HT-29 (cell line): ENCODE measurements around the gene SMTNL2. TPM values are rescaled to one million over a fixed set of nuclear protein-coding genes. Genes with fewer than 3 reads are reported as not detected.

Experiments
- DNase-seq: peaks from one replicate; pipeline ENCODE4 v3.0.0-alpha.2; 2015; ENCODE audit warnings: low spot score
- total RNA-seq: library from RNA; depleted of rRNA; stranded (reverse); fragments of >200 nt; shearing (Covaris generic); gene quantifications from 2 replicates; pipeline ENCODE4 v1.2.3, GENCODE V29; 2014

The SMTNL2 gene
- total RNA-seq, 1 experiment from 2014 or later = not detected

GRCh38 chr17:4545217-4545951 lies 38.9 kb upstream of the SMTNL2 start:
- DNase-seq = no peak

GRCh38 chr17:4547118-4547906 lies 37.0 kb upstream of the SMTNL2 start:
- DNase-seq = no peak

GRCh38 chr17:4548061-4548461 lies 36.3 kb upstream of the SMTNL2 start:
- no peak for DNase-seq

- DNase-seq = no peak
Measured at GRCh38 chr17:4548721-4549531, 35.4 kb upstream of the SMTNL2 start.

GRCh38 chr17:4549781-4550533 lies 34.4 kb upstream of the SMTNL2 start:
- no peak for DNase-seq

- no peak for DNase-seq
Measured at GRCh38 chr17:4550534-4551039, 33.7 kb upstream of the SMTNL2 start.

- DNase-seq = peak; percentile 19
Measured at GRCh38 chr17:4551141-4551540, 33.2 kb upstream of the SMTNL2 start.

- no peak for DNase-seq
Measured at GRCh38 chr17:4551796-4552525, 32.4 kb upstream of the SMTNL2 start.

- no peak for DNase-seq
Measured at GRCh38 chr17:4553669-4554068, 30.7 kb upstream of the SMTNL2 start.

GRCh38 chr17:4554441-4554996 lies 29.8 kb upstream of the SMTNL2 start:
- no peak for DNase-seq

- peak; percentile 94 for DNase-seq
Measured at GRCh38 chr17:4554997-4555799, 29.1 kb upstream of the SMTNL2 start, which contains the start of gene MYBBP1A. MYBBP1A (minus strand) TSS chr17:4555384; CDS start chr17:4555324, 60 bp downstream.

- no peak for DNase-seq
Measured at GRCh38 chr17:4555873-4556759, 28.2 kb upstream of the SMTNL2 start.

GRCh38 chr17:4556996-4557395 lies 27.3 kb upstream of the SMTNL2 start:
- DNase-seq = no peak

- DNase-seq = no peak
Measured at GRCh38 chr17:4557626-4558346, 26.5 kb upstream of the SMTNL2 start.

GRCh38 chr17:4558347-4558971 lies 25.9 kb upstream of the SMTNL2 start:
- no peak for DNase-seq

- DNase-seq = no peak
Measured at GRCh38 chr17:4559139-4559791, 25.1 kb upstream of the SMTNL2 start.
